Peyer's patch (tissue), 4 donors: ENCODE data around the gene CCDC159.

Experiments
- CTCF ChIP-seq, 6 experiments: fragments of 450-650 bp in 4 of 6; fragments of 200-600 bp in 2 of 6; sonication (generic) in 1 of 6; IDR thresholded peaks; one replicate each; pipeline ENCODE4 v1.5.1; 2017 to 2019; ENCODE audit warnings: antibody characterized with exemption in 6 of 6, mild to moderate bottlenecking in 3 of 6, moderate library complexity in 1 of 6
- POLR2A ChIP-seq, 2 donors: fragments of 450-650 bp; IDR thresholded peaks; one replicate each; pipeline ENCODE4 v1.5.1; 2017; ENCODE audit warnings: antibody characterized with exemption in 2 of 2, mild to moderate bottlenecking in 2 of 2, moderate library complexity in 2 of 2

DNA sequence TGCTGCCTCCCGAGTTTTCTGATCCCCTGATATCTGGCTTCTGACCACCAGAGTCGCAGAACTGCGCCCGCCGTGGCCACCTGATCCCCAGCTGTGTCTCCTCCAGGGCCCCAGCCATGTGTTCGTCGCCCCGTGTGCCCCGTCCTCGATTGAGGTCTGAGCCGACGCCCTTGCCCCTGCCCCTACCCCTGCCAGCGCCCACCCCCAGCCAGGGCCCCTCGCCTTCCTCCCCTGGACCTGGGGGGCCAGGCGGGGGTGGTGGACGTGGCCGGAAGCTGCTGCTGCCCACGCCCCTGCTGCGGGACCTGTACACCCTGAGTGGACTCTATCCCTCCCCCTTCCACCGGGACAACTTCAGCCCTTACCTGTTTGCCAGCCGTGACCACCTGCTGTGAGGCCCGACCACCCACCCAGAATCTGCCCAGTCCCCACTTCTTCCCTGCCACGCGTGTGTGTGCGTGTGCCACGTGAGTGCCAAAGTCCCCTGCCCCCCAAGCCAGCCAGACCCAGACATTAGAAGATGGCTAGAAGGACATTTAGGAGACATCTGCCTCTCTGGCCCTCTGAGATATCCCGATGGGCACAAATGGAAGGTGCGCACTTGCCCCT, 18.1 kb downstream of the CCDC159 start:
- TF ChIP-seq CTCF (IDR thresholded peaks at IDR 0.05) (no peak), POLR2A (IDR thresholded peaks at IDR 0.05) (no peak)
